Activated B cell treated with CpG ODN at 0.5 μM for 24 hours (primary cell): ENCODE results near the gene DNAAF8. TPM values are rescaled to one million over a fixed set of nuclear protein-coding genes. Genes with fewer than 3 reads are reported as not detected.
"Not testable (repeated sequence)": the region's sequence is repeated elsewhere in the genome, so short reads cannot be mapped to it uniquely, and the experiment has no call there.

Experiments
- ATAC-seq: fragments of 200-7000 bp; cut with Tn5 transposase; one replicate; pipeline ENCODE4 v1.10.0; 2021; ENCODE audit warnings: low read depth, mild to moderate bottlenecking, moderate library complexity
- CTCF ChIA-PET: fragments of 350-600 bp; sonication (Branson Sonifier 250); formaldehyde crosslinking; loops from one replicate; lab custom pipeline; 2021; ENCODE audit warnings: antibody characterized with exemption; lab: Charles Lee
- POLR2A ChIA-PET: fragments of 350-600 bp; sonication (Branson Sonifier 250); formaldehyde crosslinking; loops from one replicate; lab custom pipeline; 2021; ENCODE audit warnings: antibody characterized with exemption; lab: Charles Lee
- DNase-seq: peaks from one replicate; pipeline ENCODE4 v3.0.0; 2022
- H3K27ac Mint-ChIP-seq: one replicate; pipeline ENCODE4 v1.8.0; 2020; ENCODE audit warnings: mixed read lengths
- H3K27me3 Mint-ChIP-seq: one replicate; pipeline ENCODE4 v1.8.0; 2021; ENCODE audit warnings: mixed read lengths
- H3K36me3 Mint-ChIP-seq: one replicate; pipeline ENCODE4 v1.8.0; 2021; ENCODE audit warnings: low read depth, mixed read lengths
- H3K4me1 Mint-ChIP-seq: one replicate; pipeline ENCODE4 v1.8.0; 2021; ENCODE audit warnings: mixed read lengths
- H3K4me3 Mint-ChIP-seq: one replicate; pipeline ENCODE4 v1.8.0; 2020; ENCODE audit warnings: mild to moderate bottlenecking, mixed read lengths
- H3K9me3 Mint-ChIP-seq: one replicate; pipeline ENCODE4 v1.8.0; 2020; ENCODE audit warnings: mixed read lengths
- CTCF ChIP-seq: fragments of 200-600 bp; IDR thresholded peaks from one replicate; pipeline ENCODE4 v1.8.0; 2022; ENCODE audit warnings: antibody characterized with exemption, mild to moderate bottlenecking
- intact Hi-C: fragments of 100-400 bp; cut with micrococcal nuclease; formaldehyde crosslinking; loops from one replicate; pipeline ENCODE4 v1.15.1; 2024
- total RNA-seq: library from RNA; stranded (reverse); gene quantifications from 2 replicates; pipeline ENCODE4 v1.2.3, GENCODE V29; 2022

The DNAAF8 gene
- total RNA-seq, 1 donor from 2014 or later = 0.31 TPM

- CTCF ChIA-PET = no interaction called here
- Mint-ChIP-seq H3K4me1 (no peaks in the 10 kb centered on the region), H3K27me3 (peaks cover 3% of the 10 kb centered on the region), H3K36me3 (no peaks in the 10 kb centered on the region), H3K9me3 (no peaks in the 10 kb centered on the region), H3K27ac (no peak overlapping the region), H3K4me3 (no peak overlapping the region)
- ATAC-seq (no peak), DNase-seq (no peak)
- intact Hi-C loops = no loop called here
- TF ChIP-seq CTCF = no peak
- POLR2A ChIA-PET = no interaction called here
These were observed 45.9 kb downstream of the DNAAF8 start for GRCh38 chr16:4780235-4780634.

- H3K9me3 Mint-ChIP-seq = no peaks in the 10 kb centered on the region
- intact Hi-C loops = no loop called here
- ATAC-seq = no peak
- H3K4me3 Mint-ChIP-seq = no peak overlapping the region
- ChIA-PET POLR2A (no interaction called here), CTCF (no interaction called here)
- no peak overlapping the region for H3K27ac Mint-ChIP-seq
- H3K36me3 Mint-ChIP-seq = no peaks in the 10 kb centered on the region
- DNase-seq = no peak
- TF ChIP-seq CTCF = no peak
- peaks cover 3% of the 10 kb centered on the region for H3K27me3 Mint-ChIP-seq
- no peaks in the 10 kb centered on the region for H3K4me1 Mint-ChIP-seq
These were observed 49.1 kb downstream of the DNAAF8 start for GRCh38 chr16:4783251-4783950.

GRCh38 chr16:4783951-4784336 lies 49.6 kb downstream of the DNAAF8 start:
- no peak for TF ChIP-seq CTCF
- Mint-ChIP-seq H3K4me3 (no peak overlapping the region), H3K27me3 (peaks cover 3% of the 10 kb centered on the region), H3K9me3 (no peaks in the 10 kb centered on the region), H3K4me1 (no peaks in the 10 kb centered on the region), H3K27ac (no peak overlapping the region), H3K36me3 (no peaks in the 10 kb centered on the region)
- ChIA-PET CTCF (no interaction called here), POLR2A (no interaction called here)
- no peak for ATAC-seq
- no peak for DNase-seq
- intact Hi-C loops = no loop called here

- H3K4me1 Mint-ChIP-seq, ATAC-seq, DNase-seq, H3K9me3 Mint-ChIP-seq, intact Hi-C loops, POLR2A ChIA-PET, H3K27me3 Mint-ChIP-seq, H3K36me3 Mint-ChIP-seq, CTCF ChIA-PET, H3K27ac Mint-ChIP-seq, H3K4me3 Mint-ChIP-seq: not testable (repeated sequence)
These were observed 50.2 kb downstream of the DNAAF8 start for GRCh38 chr16:4784444-4784987.

- ATAC-seq (no peak), DNase-seq (no peak)
- no peaks in the 10 kb centered on the region for H3K4me1 Mint-ChIP-seq
- intact Hi-C loops = no loop called here
- no peak overlapping the region for H3K4me3 Mint-ChIP-seq
- no peaks in the 10 kb centered on the region for H3K36me3 Mint-ChIP-seq
- CTCF ChIA-PET = no interaction called here
- POLR2A ChIA-PET = no interaction called here
- H3K27me3 Mint-ChIP-seq = peaks cover 3% of the 10 kb centered on the region
- H3K27ac Mint-ChIP-seq = no peak overlapping the region
- H3K9me3 Mint-ChIP-seq = no peaks in the 10 kb centered on the region
- TF ChIP-seq CTCF = no peak
These were observed 51.6 kb downstream of the DNAAF8 start for GRCh38 chr16:4785758-4786433.
